ENCODE results near the gene FOXO1. TPM values are rescaled to one million over a fixed set of nuclear protein-coding genes. Genes with fewer than 3 reads are reported as not detected.

The FOXO1 gene
- total RNA-seq, 1 experiment from 2014 or later = 12.2 TPM

DNA sequence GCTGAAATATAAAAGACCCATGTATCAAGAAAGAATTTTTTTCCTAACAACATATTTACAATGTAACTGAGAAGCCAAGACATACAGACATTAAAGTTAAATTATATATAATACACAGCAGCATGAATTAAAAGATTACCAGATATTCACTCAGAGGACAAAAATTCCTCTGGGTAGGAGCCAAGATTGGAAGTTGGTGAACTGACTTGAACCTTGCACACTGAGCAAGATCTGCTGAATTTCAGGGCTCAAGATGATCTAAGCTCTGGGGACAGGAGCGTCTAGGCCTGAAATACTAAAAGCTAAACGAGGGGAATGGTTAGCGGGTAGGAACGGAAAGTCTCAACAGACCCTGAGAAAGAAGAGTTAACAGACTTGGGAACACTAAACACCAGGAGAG is 8.5 kb downstream of the FOXO1 start (continued):
- TF ChIP-seq, protein P1, sequence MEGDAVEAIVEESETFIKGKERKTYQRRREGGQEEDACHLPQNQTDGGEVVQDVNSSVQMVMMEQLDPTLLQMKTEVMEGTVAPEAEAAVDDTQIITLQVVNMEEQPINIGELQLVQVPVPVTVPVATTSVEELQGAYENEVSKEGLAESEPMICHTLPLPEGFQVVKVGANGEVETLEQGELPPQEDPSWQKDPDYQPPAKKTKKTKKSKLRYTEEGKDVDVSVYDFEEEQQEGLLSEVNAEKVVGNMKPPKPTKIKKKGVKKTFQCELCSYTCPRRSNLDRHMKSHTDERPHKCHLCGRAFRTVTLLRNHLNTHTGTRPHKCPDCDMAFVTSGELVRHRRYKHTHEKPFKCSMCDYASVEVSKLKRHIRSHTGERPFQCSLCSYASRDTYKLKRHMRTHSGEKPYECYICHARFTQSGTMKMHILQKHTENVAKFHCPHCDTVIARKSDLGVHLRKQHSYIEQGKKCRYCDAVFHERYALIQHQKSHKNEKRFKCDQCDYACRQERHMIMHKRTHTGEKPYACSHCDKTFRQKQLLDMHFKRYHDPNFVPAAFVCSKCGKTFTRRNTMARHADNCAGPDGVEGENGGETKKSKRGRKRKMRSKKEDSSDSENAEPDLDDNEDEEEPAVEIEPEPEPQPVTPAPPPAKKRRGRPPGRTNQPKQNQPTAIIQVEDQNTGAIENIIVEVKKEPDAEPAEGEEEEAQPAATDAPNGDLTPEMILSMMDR (IDR thresholded peaks at IDR 0.05 in 2 of 3, conservative IDR thresholded peaks at IDR 0.05 in 1 of 3; ENCODE audit: borderline replicate concordance in 1 of 3, insufficient read depth in 1 of 3, low read depth in 2 of 3, low read length in 2 of 3) = no peak
- no peak for TF ChIP-seq ELF1 (IDR thresholded peaks at IDR 0.05; ENCODE audit: borderline replicate concordance, low read depth)

DNA sequence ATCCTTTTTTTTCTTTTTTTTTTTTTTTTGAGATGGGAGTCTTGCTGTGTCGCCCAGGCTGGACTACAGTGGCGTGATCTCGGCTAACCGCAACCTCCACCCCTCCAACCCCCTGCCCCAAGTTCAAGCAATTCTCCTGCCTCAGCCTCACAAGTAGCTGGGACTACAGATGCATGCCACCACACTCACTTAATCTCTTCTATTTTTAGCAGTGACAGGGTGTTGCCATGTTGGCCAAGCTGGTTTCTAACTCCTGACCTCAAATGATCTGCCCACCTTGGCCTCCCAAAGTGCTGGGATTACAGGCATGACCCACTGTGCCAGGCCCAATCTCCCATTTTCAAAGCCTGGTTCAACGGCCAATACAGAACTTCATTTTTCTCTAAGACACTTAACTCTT is 9.1 kb downstream of the FOXO1 start:
- H3K9me2 ChIP-seq (ENCODE audit: insufficient read depth) = no peaks in the 10 kb centered on the region
- H3K4me1 ChIP-seq (ENCODE audit: control insufficient read depth in 1 of 2, insufficient read depth in 2 of 2, low read length in 2 of 2) = peaks cover 5 to 6% of the 10 kb centered on the region in 2 experiments; a peak in 2 of 4 replicates
- H4K20me1 ChIP-seq (ENCODE audit: insufficient read depth) = no peaks in the 10 kb centered on the region
- no TSS peak for BruUV-seq (replicated peaks)
- no peak overlapping the region for H3K27ac ChIP-seq (ENCODE audit: low read depth, low read length)
- no peaks in the 10 kb centered on the region for H3K36me3 ChIP-seq (ENCODE audit: control insufficient read depth in 1 of 2, insufficient read depth in 2 of 2, low read length in 2 of 2)
- no peak for DNase-seq (ENCODE audit: low read depth, low spot score)
- no peak for ATAC-seq
- no peak overlapping the region for H3K9ac ChIP-seq (ENCODE audit: low read length)
- peaks cover 58% of the 10 kb centered on the region for H3K79me2 ChIP-seq (ENCODE audit: insufficient read depth, low read length)
- H3K9me3 ChIP-seq (ENCODE audit: control insufficient read depth in 1 of 2, insufficient read depth in 1 of 2, low read depth in 1 of 2, low read length in 2 of 2) = no peaks in the 10 kb centered on the region
- RAD21 ChIA-PET (ENCODE audit: low non-redundant PET in 1 of 2, low total read pairs in 2 of 2, uncharacterized antibody in 2 of 2, unreplicated experiment in 2 of 2) = no interaction called here
- H2AFZ ChIP-seq (ENCODE audit: low read depth, low read length, poor library complexity, severe bottlenecking) = no peak overlapping the region
- CTCF ChIA-PET = no interaction called here
- intact Hi-C loops (cut with micrococcal nuclease) = no loop called here
- H3K4me3 ChIP-seq (replicated peaks in 1 of 2; ENCODE audit: low read depth in 1 of 2, low read length in 2 of 2) = no peak overlapping the region
- H3K4me2 ChIP-seq (ENCODE audit: low read length) = no peak overlapping the region
- POLR2A ChIA-PET = no interaction called here
- no peaks in the 10 kb centered on the region for H3K27me3 ChIP-seq (ENCODE audit: insufficient read depth, low read length)
- TF ChIP-seq ZFX (IDR thresholded peaks at IDR 0.05) = no peak
- no peak for TF ChIP-seq EGR1 (IDR thresholded peaks at IDR 0.05; ENCODE audit: low read depth)
- TF ChIP-seq RAD21 (IDR thresholded peaks at IDR 0.05; ENCODE audit: low read depth) = no peak
- no peak for TF ChIP-seq EZH2phosphoT487 (IDR thresholded peaks at IDR 0.05; ENCODE audit: borderline replicate concordance)
- TF ChIP-seq, protein P1 (IDR thresholded peaks at IDR 0.05 in 2 of 3, conservative IDR thresholded peaks at IDR 0.05 in 1 of 3; ENCODE audit: borderline replicate concordance in 1 of 3, insufficient read depth in 1 of 3, low read depth in 2 of 3, low read length in 2 of 3) = no peak
- no peak for TF ChIP-seq FOSL1 (IDR thresholded peaks at IDR 0.05; ENCODE audit: low read depth)

Data from HCT116 (cell line).